HG02759 (cell line): ENCODE measurements around the gene NR2C2AP.

Source experiments
- ATAC-seq: cut with Tn5 transposase; IDR thresholded peaks from one replicate; pipeline ENCODE4 v1.9.1; 2021; ENCODE audit warnings: mild to moderate bottlenecking, moderate library complexity; ENCODE audit not compliant: unreplicated experiment

Gene NR2C2AP

DNA sequence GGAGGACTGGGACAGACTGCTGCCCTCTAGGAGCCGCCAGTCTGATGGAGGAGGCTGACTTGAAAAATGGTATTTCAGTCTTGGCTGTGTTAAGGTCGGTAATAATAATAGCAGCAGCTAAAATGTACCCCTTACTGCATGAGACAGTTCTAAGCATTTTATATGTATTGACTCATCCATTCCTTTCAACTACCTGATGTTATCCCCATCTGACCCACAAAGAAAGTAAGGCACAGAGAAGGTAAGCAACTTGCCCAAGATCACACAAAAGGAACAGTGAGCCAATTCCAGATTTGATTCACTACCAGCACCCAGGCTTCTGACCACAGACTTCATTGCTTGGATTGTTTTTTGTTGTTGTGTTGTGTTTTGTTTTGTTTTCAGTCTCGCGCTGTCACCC, 12.6 kb upstream of the NR2C2AP start:
- no peak for ATAC-seq

DNA sequence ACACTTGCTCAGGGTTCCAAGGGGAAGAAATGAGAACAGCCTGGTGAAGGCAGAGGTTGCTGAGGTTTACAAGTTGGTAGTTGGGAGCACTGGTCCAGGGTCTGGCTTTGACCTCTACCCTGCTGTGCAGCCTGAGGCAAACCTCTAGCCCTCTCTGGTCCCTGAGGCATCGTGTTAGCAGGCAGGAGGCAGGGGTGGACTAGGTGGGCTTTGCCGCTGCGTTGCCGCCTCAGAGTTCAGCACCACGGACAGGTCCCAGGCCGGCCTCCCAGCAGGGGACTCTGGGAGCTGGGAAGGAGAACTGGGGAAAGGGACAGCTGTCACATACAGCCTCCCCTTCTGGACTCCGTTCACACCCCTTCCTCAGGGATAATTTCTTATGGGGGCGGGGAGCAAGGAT, 11.7 kb upstream of the NR2C2AP start:
- ATAC-seq: no peak

DNA sequence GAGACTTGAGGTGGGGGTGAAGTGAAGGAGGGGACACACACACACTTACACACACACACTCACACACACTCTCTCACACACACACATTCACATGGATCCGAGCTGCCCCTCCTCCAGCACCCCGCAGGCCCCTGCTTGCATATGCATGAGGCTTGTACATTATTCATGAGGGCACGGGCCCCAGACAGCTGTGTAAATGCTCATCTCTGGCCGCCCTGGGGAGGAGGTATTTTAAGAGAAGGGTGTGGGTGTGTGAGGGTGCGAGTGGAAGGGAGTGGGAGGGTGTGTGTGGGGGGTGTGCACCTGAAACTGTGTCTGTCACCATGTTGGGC, 10.9 kb upstream of the NR2C2AP start:
- ATAC-seq: no peak

DNA sequence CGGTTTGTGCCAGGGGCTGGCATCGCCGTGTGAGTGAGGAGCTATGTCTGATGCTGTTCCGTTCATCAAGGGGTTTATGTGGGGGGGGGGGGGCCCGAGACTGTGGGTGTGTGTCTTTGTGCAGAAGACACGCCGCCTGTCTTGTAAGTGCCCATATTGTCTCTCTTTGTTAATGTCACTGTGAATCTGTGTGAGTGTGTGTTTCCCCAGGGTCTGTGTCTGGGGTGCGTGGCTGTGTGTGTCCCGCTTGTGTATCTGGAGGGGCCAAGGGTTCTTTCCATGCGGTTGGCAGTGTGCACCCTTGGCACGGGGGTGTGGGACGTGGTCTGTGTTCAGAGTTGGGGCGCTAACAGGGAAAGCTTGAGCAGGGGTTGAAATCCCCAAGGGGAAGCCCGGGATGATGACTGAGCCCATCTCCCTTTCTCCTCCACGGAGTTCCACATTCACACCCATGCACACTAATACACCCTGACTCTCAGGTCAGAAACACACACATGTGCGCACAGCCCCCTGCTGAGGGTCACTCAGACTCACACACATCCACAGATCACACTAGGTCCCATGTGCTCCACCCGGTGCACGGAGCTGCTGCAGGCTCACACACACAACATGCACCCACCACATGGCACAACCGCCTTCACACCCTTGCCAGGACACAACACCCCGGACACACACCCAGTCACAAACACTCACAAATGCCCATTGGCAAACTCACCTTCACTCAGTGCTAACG, 10.4 kb upstream of the NR2C2AP start:
- ATAC-seq: no peak

DNA sequence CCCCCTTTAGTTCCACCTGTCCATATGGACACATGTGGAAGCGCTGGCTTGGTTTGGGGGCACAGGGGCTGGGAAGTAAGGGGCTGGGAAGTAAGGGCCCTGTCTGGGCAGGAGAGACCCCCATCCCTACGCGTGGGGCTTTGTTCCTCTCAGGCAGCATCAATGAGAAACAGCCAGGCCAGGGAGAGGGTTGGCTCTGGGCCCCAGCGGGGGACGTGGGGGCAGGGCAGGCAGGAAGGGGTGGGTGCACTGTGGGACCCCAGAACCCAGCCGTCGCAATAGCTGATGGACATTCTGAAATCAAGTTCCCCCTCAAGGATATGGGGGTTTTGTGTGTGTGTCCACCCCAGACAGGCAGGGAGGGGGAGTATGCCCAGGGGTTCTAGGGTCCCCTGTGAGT, 9.7 kb upstream of the NR2C2AP start:
- ATAC-seq: no peak

DNA sequence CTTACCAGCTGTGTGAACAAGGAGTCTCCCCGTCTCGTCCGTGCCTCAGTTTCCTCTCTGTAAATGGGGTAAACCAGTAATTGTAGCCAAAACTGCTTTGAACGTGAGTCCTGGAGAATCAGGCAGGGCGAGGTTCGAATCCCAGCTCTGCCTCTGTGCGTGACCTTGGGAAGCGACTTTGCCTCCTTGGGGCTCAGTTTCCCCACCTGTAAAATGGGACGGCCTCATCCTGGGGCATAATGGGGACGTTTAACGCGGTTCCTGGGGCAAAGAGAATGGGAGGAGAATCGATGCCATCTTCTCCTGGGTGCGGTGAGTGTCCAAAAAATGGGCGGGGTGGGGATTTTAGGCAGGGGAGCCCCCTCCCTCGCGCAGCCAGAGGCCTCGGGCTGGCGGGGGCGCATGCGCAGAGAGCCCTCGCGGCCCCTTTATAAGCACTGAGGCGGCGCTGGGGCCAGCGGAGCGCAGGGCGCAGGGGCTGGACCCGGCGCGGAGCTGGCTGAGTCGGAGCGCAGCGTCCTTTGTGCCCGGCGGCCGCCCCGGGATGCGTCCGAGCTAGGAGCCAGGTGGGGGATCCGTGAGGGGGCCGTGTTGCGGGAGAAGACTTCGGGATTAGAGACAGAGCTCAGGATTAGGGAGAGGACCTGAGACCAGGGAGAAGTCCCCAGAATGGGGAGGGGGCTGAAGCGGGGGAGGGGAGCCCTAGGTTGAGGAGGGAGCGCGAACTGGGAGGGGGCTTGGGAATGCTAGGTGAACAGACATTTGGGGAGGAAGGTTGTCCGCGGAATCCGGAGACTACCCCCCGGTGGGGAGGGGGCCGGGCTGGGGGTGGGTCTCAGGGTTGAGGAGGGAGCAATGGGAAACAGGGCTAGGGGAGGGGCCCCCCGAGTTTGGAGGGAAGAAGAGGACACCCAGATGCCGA, 8.5 kb upstream of the NR2C2AP start, which contains the start of gene NCAN:
NCAN (plus strand) TSS at position 460 of the 922 bp plus-strand sequence. CDS start 4,996 bp downstream, outside the sequence.
- no peak for ATAC-seq

DNA sequence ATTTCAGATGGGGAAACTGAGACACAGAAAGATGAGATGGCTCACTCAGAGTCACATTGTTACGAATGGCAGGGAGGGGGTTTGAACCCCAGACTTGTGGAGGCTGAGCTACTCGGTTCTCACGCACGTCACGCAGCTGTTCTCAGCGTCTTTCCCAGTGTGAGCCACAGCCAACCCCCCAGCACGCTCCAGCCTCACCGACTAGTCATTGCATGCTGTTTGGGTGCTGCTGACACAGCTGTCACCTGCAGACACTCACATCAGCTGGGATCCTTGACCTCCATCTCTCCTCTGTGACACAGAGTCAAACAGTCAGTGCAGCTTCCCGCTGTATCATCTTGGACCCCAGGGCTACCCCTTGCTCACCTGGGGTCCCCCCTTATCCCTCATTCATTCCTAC, 6.2 kb upstream of the NR2C2AP start:
- ATAC-seq: no peak

DNA sequence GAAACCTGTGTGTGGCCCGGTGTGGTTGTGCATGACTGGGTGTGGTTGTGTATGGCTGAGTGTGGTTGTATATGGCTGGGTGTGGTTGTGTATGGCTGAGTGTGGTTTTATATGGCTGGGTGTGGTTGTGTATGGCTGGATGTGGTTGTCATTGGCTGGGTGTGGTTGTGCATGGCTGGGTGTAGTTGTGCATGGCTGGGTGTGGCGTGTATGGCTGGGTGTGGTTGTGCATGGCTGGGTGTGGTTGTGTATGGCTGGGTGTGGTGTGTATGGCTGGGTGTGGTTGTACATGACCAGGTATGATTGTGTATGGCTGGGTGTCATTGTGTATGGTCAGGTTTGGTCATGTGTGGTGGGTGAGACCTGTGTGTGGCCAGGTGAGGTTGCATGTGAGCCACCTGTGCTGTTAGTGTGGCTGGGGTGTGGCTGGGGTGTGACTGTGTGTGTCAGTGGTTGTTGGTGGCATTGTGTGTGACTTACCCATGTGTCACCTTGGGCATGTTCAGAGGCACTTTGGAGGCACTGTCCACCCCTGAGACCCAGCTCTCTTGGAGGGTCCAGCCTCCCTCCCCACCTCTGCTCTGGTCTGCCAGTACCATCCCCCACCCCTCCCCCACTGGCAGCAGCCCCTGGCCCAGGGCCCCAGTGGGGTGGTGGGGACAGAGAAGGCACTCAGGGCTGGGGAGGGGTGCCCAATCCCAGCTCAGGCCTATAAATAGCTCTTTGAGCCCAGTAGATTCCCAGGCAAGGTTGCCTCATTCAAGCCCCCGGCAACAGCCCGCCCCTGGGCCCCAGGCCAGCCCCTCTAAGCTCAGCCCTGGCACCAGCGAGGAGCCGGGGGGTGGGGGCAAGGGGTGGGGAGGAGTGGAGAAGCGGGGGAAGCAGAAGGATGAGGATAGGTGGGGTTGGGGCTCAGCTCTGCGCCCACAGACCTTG, 4.7 kb upstream of the NR2C2AP start:
- ATAC-seq: no peak

DNA sequence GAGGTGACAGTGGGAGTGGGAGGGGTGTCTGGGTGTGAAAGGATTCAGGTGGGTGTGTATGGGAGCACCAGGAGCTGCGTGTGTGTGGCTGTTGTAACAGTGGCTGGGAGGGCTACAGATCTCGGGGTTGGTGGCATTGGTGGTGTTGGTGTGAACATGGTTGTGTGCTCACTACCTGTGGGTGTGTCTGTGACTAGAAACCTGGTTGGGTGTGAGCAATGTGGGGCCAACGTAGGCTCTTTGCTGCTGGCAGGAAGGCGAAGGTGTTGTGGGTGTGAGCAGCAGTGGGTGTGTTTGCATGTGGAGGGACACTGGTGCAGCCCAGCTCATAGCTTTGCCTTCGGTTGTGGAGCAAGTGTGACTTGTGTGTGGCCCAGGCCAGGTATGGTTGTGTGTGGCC, 3.7 kb upstream of the NR2C2AP start:
- ATAC-seq: no peak

DNA sequence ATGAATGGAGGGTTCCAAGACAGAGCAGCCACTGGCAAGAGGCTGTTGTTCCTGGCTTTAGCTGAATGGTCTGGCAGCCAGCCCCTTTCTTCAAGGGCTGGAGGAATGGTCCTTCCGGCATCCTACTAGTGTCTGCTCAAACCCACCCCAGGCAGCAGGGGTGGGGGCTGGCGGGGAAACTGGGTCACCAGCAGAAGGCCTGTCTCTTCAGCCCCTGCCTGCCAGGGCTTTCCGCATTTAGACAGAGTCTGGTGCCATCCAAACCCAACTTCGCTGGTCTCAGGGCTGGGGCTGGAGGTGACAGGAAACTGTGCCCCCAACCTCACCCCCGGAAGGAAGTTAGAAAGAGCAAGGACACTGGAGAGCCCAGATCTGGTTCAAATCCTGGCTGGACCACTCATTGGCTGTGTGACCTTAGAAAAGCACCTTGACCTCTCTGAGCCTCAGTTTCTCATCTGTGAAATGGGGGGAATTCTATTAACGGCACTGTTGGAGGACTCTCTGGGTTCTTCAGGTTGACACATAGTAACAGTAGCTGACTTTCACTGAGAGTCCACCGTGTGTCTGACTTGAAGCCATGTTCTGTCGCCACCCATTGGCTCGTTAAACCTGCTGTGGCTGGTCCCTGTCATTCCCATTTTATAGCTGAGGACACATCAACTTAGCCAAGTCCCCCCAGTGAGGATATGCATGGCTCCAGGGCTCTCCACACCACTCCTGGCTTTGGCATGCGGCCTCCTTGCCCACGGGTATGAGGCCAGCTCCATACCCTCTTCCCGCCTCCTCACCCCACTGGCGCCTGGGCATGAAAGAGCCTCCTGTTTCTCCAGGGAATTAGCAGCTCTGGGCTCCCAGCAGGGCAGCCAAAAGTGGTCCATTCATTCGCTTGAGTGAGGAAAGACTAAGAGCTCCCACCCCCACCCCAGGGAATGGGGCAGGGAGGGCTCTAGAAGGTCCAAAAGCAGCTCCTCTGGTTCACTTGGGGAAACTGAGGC, 2.5 kb upstream of the NR2C2AP start:
- no peak for ATAC-seq

DNA sequence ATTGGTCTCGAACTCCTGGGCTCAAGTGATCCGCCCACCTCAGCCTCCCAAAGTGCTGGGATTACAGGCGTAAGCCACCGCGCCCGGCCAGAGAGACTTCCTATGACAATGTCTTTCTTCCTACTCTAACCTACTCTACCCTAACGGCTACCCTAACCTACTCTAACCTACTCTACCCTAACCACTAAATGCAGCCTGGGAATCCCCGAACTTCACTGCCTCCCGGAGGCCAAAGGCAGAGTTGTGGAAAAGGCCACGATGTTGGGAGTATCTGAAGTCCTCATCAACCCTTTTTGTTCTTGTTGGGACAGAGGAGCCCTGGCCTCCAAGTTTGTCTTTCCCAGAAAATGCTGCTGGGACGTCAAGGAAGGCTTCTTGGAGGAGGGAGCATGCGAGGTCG, 967 bp upstream of the NR2C2AP start:
- ATAC-seq: no peak

DNA sequence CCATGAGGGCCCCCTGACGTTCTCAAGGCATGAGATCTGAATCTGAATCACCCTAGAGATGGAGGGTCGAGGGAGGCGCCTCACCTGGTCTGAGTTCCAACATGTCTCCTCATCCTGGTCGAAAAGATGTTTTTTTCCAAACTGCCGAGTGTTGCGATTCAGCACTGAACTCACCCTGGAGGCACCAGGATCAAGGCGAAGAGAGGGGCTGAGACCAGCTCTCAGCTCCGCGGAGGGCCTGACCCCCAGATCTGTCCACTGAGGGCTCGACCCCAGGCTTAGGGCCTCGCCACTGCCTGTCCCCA, 555 bp downstream of the NR2C2AP start:
- ATAC-seq: no peak

DNA sequence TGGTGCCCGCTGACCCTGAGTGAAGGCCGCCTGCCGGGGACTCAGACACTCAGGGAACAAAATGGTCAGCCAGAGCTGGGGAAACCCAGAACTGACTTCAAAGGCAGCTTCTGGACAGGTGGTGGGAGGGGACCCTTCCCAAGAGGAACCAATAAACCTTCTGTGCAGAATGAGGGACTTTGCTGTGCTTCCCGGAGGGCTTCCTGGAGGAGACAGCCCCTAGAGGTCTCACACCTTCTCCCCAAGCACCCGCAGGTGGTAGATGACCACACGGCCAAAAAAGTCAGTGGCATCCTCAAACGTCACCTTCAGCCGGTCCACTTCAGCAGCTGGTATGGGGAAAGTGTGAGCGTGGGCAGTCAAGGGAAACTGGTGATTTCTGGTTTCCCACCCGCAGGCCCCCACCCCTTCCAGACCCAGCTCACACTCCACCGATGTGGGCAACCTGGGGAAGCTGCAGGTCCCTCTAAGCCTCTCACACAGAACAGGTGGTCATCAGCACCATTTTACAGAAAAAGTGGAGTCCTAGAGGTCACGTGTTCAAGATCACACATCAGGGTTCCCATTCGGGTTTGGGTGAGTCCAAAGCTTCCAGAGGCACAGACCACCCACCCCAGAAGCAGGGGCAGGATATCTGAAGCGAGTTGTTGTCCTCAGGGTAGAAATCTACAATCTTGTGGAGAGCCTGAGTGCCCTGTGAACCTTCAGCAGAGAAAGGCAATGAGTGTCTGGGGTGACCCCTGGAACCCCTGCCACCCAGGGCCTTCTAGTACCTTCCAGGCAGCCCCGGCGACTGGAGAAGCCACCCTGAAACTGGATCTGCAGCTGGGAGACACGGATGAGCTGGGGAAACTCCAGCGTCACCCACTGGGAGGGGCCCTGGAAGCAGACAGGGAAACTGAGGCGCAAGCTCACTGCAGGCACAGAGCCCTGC, 1.2 kb downstream of the NR2C2AP start:
- ATAC-seq: no peak

DNA sequence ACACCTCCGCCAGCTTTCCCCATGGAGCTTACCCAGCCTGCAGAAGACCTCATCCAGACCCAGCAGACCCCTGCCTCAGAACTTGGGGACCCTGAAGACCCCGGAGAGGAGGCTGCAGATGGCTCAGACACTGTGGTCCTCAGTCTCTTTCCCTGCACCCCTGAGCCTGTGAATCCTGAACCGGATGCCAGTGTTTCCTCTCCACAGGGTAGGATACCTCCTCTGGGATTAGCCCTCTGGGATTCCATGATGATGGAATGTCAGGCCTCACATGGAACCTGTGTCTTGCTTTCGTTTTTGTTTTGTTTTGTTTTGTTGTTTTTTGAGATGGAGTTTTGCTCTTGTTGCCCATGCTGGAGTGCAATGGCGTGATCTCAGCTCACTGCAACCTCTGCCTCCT, 9.3 kb downstream of the NR2C2AP start:
- no peak for ATAC-seq

DNA sequence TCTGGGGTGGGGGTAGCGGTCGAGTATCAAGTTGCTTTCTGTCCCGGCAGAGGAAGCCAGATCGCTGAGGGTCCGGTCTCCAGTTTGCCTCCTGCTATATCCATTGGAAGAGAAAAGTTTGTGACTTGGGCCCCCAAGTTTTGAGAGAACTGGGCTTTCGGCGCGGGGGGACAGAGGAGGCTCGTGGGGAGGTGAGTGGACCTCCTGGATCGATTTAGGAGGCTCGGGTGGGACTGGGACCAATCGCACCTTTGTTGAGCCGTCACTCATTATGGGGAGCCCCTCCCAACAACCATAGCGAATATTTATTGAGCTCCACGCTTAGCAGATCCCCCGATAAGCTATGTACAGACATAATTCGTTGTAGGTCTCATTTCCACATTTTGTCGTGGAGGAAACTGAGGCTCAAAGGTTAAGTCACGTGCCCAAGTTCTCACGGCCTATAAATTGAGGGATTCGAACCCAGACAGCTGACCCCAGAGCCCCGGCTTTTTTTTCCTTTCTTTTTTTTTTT, 10.2 kb downstream of the NR2C2AP start:
- ATAC-seq: no peak

DNA sequence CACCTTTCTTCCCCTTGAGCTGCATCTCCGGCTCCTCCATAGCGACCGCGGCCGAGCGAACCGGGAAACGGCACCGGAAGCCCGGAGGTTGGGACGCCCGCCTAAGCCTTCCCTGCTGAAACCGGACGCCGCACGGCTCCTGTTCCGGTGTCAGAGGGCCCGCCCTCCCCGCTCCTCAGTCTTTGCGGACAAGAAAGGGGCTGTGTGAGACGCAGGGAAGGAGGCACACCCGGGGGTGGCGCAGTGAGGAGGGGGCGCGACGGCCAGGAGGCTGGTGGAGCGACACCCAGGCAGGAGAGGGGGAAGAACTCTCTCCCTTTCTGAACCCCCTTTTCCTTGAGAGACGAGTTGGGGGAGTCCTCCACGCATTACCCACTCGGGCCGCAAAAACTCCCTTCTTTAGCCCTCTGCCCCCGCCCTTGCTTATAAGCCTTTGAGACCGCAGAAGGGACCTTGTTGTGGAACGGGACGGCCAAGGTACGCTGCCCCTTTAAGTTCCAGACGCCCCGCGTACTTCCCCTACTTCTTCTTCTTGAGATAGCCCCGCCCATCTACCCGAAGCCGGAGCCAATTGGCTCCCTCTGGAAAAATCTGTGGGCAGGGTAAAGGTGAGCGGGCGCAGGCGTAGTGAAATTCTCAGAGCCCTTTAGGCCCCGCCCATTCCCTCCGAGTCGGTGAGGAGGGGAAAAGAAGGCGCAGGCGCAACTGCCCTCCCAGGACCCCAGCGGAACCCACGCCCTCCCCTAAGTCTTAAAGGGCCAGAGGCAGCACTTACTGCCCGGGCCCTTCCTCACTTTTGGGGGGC, 10.9 kb downstream of the NR2C2AP start, which contains the start of the genes BORCS8 and RFXANK:
BORCS8 (minus strand) TSS at position 75 of the 805 bp plus-strand sequence; CDS start at position 40, 35 bp downstream.
RFXANK (plus strand) TSS at position 181 of the 805 bp plus-strand sequence. CDS start 1,689 bp downstream, outside the sequence.
- peak; percentile 87 for ATAC-seq

DNA sequence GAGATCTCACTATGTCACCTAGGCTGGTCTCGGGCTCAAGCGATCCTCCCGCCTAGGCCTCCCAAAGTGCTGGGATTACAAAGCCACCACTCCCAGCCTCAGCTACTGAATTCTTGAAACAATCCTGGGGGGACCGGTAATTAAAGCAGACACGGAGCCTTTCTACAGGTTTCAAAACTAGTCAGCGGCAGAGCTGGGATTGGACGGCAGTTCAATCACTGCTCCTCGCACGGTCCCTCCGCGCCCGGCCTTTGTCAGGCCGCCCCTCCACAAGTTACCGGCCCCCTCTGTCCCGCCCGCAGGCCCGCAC, 11.5 kb downstream of the NR2C2AP start:
- ATAC-seq: no peak

DNA sequence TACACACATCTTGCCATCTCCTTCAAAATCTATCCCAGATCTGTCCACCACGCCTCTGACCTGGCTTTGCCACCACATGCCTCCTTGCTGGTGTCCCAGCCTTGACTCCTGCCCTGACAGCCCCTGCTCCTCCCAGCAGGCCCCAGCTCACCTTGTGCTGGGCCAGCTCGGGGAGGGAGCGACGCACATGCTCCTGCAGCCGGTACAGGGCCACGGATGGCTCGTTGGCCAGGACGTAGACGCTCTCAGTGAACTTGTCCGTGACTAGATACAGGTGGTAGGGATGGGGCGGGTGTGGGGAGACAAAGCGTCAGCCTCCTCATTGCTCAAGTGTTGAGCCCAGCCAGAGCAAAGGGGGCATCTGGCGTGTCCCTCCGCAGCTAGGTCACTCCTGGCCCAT, 16.5 kb downstream of the NR2C2AP start:
- ATAC-seq: no peak
